Brain microvascular endothelial cell (primary cell): ENCODE results near the gene ROR2.

Source experiments
- DNase-seq: peaks from one replicate; pipeline ENCODE4 v3.0.0-alpha.2; 2020
- H3K27ac ChIP-seq: fragments of 250-450 bp; sonication (Bioruptor Pico); 2 replicates; pipeline ENCODE4 v1.5.1; 2020; ENCODE audit warnings: mild to moderate bottlenecking, moderate library complexity
- H3K27me3 ChIP-seq: fragments of 250-450 bp; sonication (Bioruptor Pico); replicated peaks from 2 replicates; pipeline ENCODE4 v1.5.1; 2020; ENCODE audit warnings: mild to moderate bottlenecking
- H3K36me3 ChIP-seq: fragments of 250-450 bp; sonication (Bioruptor Pico); replicated peaks from 2 replicates; pipeline ENCODE4 v1.5.1; 2020; ENCODE audit warnings: mild to moderate bottlenecking
- H3K4me3 ChIP-seq: 2 replicates; pipeline ENCODE4 v1.5.1; 2011; ENCODE audit warnings: low read depth, mild to moderate bottlenecking, control low read depth, low read length, moderate library complexity
- CTCF ChIP-seq: IDR thresholded peaks from 2 replicates; pipeline ENCODE4 v1.5.1; 2011; ENCODE audit warnings: low read depth, mild to moderate bottlenecking, moderate library complexity, low read length, control low read depth, inconsistent platforms; ENCODE audit errors: missing control alignments
- in situ Hi-C: cut with HindIII; loops from 2 replicates; pipeline ENCODE4 v1.10.0; 2017; ENCODE audit warnings: low sequenced_read_pairs, low pct_ligation_motif_present

The ROR2 gene

GRCh38 chr9:91817493-91818224 lies 132.4 kb downstream of the ROR2 start:
- DNase-seq: peak; percentile 30
- in situ Hi-C loops: no loop called here

GRCh38 chr9:91817106-91817492 lies 132.9 kb downstream of the ROR2 start:
- in situ Hi-C loops: no loop called here

More at GRCh38 chr9:91817493-91818224, 132.4 kb downstream of the ROR2 start:
- TF ChIP-seq CTCF: no peak
- H3K36me3 ChIP-seq: no peaks in the 10 kb centered on the region
- H3K4me3 ChIP-seq: no peak overlapping the region
- no peaks in the 10 kb centered on the region for H3K27me3 ChIP-seq
- peak overlapping the region; percentile 21 for H3K27ac ChIP-seq

GRCh38 chr9:91816356-91816755 lies 133.7 kb downstream of the ROR2 start:
- Histone ChIP-seq H3K27me3 (no peaks in the 10 kb centered on the region), H3K36me3 (no peaks in the 10 kb centered on the region), H3K4me3 (no peak overlapping the region), H3K27ac (no peak overlapping the region)
- no peak for DNase-seq
- TF ChIP-seq CTCF: no peak
- in situ Hi-C loops: no loop called here

More at GRCh38 chr9:91817106-91817492, 132.9 kb downstream of the ROR2 start:
- no peak for TF ChIP-seq CTCF
- Histone ChIP-seq H3K27me3 (no peaks in the 10 kb centered on the region), H3K36me3 (no peaks in the 10 kb centered on the region), H3K27ac (no peak overlapping the region), H3K4me3 (no peak overlapping the region)
- no peak for DNase-seq

GRCh38 chr9:91815896-91816295 lies 134.1 kb downstream of the ROR2 start:
- TF ChIP-seq CTCF: no peak
- Histone ChIP-seq H3K27me3 (no peaks in the 10 kb centered on the region), H3K27ac (no peak overlapping the region), H3K4me3 (no peak overlapping the region), H3K36me3 (no peaks in the 10 kb centered on the region)
- no peak for DNase-seq
- in situ Hi-C loops: no loop called here

- Histone ChIP-seq H3K4me3 (no peak overlapping the region), H3K36me3 (no peaks in the 10 kb centered on the region), H3K27ac (no peak overlapping the region), H3K27me3 (no peaks in the 10 kb centered on the region)
- no peak for DNase-seq
- in situ Hi-C loops: no loop called here
- no peak for TF ChIP-seq CTCF
Measured at GRCh38 chr9:91814753-91815152, 135.3 kb downstream of the ROR2 start.

GRCh38 chr9:91814201-91814600 lies 135.8 kb downstream of the ROR2 start:
- no peak for TF ChIP-seq CTCF
- DNase-seq: no peak
- in situ Hi-C loops: no loop called here
- no peaks in the 10 kb centered on the region for H3K27me3 ChIP-seq
- no peaks in the 10 kb centered on the region for H3K36me3 ChIP-seq
- no peak overlapping the region for H3K27ac ChIP-seq
- H3K4me3 ChIP-seq: no peak overlapping the region
